ENCODE results near the gene PGRMC1.

DNA sequence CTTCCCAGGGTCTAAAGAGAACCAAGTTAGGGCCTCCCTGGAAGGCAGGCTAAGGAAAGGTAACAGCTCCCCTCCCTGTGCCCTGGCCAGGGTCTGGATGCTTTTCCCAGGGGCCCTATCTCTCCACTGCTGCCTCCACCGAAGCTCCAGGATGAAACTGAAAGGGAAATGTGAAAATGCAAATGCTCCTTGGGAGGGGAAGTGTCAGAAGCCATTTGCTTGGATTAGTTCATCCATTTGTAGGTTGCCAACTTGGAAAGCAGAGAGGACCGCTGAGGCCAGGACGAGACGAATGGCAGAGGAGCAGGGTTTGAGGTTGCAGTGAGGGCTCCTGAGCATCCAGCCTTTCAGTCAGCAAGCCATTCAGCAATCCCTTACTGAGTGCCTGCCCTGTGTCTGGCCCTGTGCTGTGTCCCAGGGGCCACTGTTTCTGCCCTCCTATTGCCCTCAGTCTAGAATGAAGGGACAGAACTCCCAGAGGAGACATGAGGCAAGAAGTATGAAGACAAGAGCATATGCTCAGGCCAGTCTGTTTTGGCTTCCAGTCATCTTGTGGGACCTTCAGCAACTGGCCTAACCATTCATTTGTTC, 45.9 kb upstream of the PGRMC1 start:
- TF ChIP-seq, protein P1, sequence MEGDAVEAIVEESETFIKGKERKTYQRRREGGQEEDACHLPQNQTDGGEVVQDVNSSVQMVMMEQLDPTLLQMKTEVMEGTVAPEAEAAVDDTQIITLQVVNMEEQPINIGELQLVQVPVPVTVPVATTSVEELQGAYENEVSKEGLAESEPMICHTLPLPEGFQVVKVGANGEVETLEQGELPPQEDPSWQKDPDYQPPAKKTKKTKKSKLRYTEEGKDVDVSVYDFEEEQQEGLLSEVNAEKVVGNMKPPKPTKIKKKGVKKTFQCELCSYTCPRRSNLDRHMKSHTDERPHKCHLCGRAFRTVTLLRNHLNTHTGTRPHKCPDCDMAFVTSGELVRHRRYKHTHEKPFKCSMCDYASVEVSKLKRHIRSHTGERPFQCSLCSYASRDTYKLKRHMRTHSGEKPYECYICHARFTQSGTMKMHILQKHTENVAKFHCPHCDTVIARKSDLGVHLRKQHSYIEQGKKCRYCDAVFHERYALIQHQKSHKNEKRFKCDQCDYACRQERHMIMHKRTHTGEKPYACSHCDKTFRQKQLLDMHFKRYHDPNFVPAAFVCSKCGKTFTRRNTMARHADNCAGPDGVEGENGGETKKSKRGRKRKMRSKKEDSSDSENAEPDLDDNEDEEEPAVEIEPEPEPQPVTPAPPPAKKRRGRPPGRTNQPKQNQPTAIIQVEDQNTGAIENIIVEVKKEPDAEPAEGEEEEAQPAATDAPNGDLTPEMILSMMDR (IDR thresholded peaks at IDR 0.05): no peak
- no peak for TF ChIP-seq POLR2A (IDR thresholded peaks at IDR 0.05)
- TF ChIP-seq POLR2AphosphoS5 (IDR thresholded peaks at IDR 0.05): no peak
